A375 (cell line): ENCODE measurements around the gene TPI1. TPM values are rescaled to one million over a fixed set of nuclear protein-coding genes. Genes with fewer than 3 reads are reported as not detected.

Experiments used
- total RNA-seq: library from RNA; depleted of rRNA; stranded (reverse); fragments of >200 nt; shearing (Covaris generic); gene quantifications from 2 replicates; pipeline ENCODE4 v1.2.3, GENCODE V29; 2014; rRNA removed

Gene TPI1
- total RNA-seq, result 1,258 and 1,261 TPM in 2 replicates

GRCh38 chr12:6867413-6868210 is at the start of gene TPI1:
TSS of gene TPI1 (plus strand) at chr12:6867531. CDS start at chr12:6867567, 36 bp downstream.

GRCh38 chr12:6821591-6822425 is 45.5 kb upstream of the TPI1 start, which contains the start of gene GPR162:
TSS of gene GPR162 (plus strand) at chr12:6821821. CDS start at chr12:6823899, 2,078 bp downstream.

GRCh38 chr12:6827982-6828780 is 39.1 kb upstream of the TPI1 start, which contains the start of gene P3H3:
TSS of gene P3H3 (plus strand) at chr12:6828407. CDS start at chr12:6828441, 34 bp downstream.

GRCh38 chr12:6840761-6841515 is 26.4 kb upstream of the TPI1 start, which contains the start of gene GNB3:
TSS of gene GNB3 (plus strand) at chr12:6840925. CDS start at chr12:6841288, 363 bp downstream.

GRCh38 chr12:6851153-6851920 is 16.0 kb upstream of the TPI1 start, which contains the start of gene CDCA3:
TSS of gene CDCA3 (minus strand) at chr12:6851286. CDS start at chr12:6850952, 334 bp downstream.

GRCh38 chr12:6851921-6852650 is 15.2 kb upstream of the TPI1 start, which contains the start of gene USP5:
TSS of gene USP5 (plus strand) at chr12:6852150. CDS start at chr12:6852180, 30 bp downstream.

GRCh38 chr12:6873094-6874014 is 6.0 kb downstream of the TPI1 start, which contains the start of gene SPSB2:
TSS of gene SPSB2 (minus strand) at chr12:6873303. CDS start at chr12:6872901, 402 bp downstream.

GRCh38 chr12:6904280-6905276 is 37.2 kb downstream of the TPI1 start, which contains the start of gene LRRC23:
TSS of gene LRRC23 (plus strand) at chr12:6904822. CDS start at chr12:6905634, 812 bp downstream.

GRCh38 chr12:6914246-6914946 is 47.1 kb downstream of the TPI1 start, which contains the start of gene ENO2:
TSS of gene ENO2 (plus strand) at chr12:6914580. CDS start at chr12:6915833, 1,253 bp downstream.

Other genes starting within 250 kb of the TPI1 start
- gene LPAR5, start 231.6 kb upstream of the TPI1 start, total RNA-seq, result 0.40 and 0.98 TPM in 2 replicates
- gene ACRBP, start 220.1 kb upstream of the TPI1 start, total RNA-seq, result not detected in 2 replicates
- 41.6 and 45.4 TPM in 2 replicates for gene ING4, start 204.4 kb upstream of the TPI1 start, total RNA-seq
- gene ZNF384, start 178.2 kb upstream of the TPI1 start, total RNA-seq, result 32.5 and 32.7 TPM in 2 replicates
- gene PIANP, start 166.7 kb upstream of the TPI1 start, total RNA-seq, result 0.08 TPM in 1 of 2 replicates, not detected in the other
- 107 and 109 TPM in 2 replicates for gene COPS7A, start 143.5 kb upstream of the TPI1 start, total RNA-seq
- gene MLF2, start 114.4 kb upstream of the TPI1 start, total RNA-seq, result 248 and 252 TPM in 2 replicates
- 130 and 133 TPM in 2 replicates for gene PTMS, start 101.2 kb upstream of the TPI1 start, total RNA-seq
- gene LAG3, start 95.0 kb upstream of the TPI1 start, total RNA-seq, result 0.64 and 1.4 TPM in 2 replicates
- 0.04 TPM in 1 of 2 replicates, not detected in the other for gene CD4, start 78.0 kb upstream of the TPI1 start, total RNA-seq
- 2.7 and 3.7 TPM in 2 replicates for gene GPR162, start 45.7 kb upstream of the TPI1 start, total RNA-seq
- 24.4 and 25.4 TPM in 2 replicates for gene P3H3, start 39.1 kb upstream of the TPI1 start, total RNA-seq
- 0.60 and 1.5 TPM in 2 replicates for gene GNB3, start 26.6 kb upstream of the TPI1 start, total RNA-seq
- gene CDCA3, start 16.2 kb upstream of the TPI1 start, total RNA-seq, result 59.8 and 88.8 TPM in 2 replicates
- 104 and 105 TPM in 2 replicates for gene USP5, start 15.4 kb upstream of the TPI1 start, total RNA-seq
- gene SPSB2, start 5.8 kb downstream of the TPI1 start, total RNA-seq, result 16.9 and 18.4 TPM in 2 replicates
- gene LRRC23, start 37.3 kb downstream of the TPI1 start, total RNA-seq, result 12.7 and 15.2 TPM in 2 replicates
- 19.2 and 23.8 TPM in 2 replicates for gene ENO2, start 47.0 kb downstream of the TPI1 start, total RNA-seq
- gene ATN1, start 60.4 kb downstream of the TPI1 start, total RNA-seq, result 29.4 and 29.8 TPM in 2 replicates
- not detected in 2 replicates for gene RNU7-1, start 76.3 kb downstream of the TPI1 start, total RNA-seq
- gene C12orf57, start 76.5 kb downstream of the TPI1 start, total RNA-seq, result 295 and 346 TPM in 2 replicates
- 0.88 and 2.8 TPM in 2 replicates for gene PTPN6, start 83.8 kb downstream of the TPI1 start, total RNA-seq
- 604 and 712 TPM in 2 replicates for gene PHB2, start 103.1 kb downstream of the TPI1 start, total RNA-seq
- gene EMG1, start 103.4 kb downstream of the TPI1 start, total RNA-seq, result 154 and 183 TPM in 2 replicates
- gene LPCAT3, start 150.9 kb downstream of the TPI1 start, total RNA-seq, result 21.9 and 22.5 TPM in 2 replicates
- gene C1S, start 193.2 kb downstream of the TPI1 start, total RNA-seq, result 1.2 and 4.3 TPM in 2 replicates
- 4.4 and 5.3 TPM in 2 replicates for gene C1R, start 224.9 kb downstream of the TPI1 start, total RNA-seq
- 11.7 and 13.2 TPM in 2 replicates for gene C1RL, start 241.7 kb downstream of the TPI1 start, total RNA-seq